NCI-H1092 treated with DMSO at 0.1 percent for 48 hours (cell line): ENCODE measurements around the gene BPIFB2.
"Not testable (repeated sequence)": the region's sequence is repeated elsewhere in the genome, so short reads cannot be mapped to it uniquely, and the experiment has no call there.

Experiments
- DNase-seq: peaks from one replicate; lab custom pipeline; 2025; lab: John Stamatoyannopoulos, UW

BPIFB2 gene

DNA sequence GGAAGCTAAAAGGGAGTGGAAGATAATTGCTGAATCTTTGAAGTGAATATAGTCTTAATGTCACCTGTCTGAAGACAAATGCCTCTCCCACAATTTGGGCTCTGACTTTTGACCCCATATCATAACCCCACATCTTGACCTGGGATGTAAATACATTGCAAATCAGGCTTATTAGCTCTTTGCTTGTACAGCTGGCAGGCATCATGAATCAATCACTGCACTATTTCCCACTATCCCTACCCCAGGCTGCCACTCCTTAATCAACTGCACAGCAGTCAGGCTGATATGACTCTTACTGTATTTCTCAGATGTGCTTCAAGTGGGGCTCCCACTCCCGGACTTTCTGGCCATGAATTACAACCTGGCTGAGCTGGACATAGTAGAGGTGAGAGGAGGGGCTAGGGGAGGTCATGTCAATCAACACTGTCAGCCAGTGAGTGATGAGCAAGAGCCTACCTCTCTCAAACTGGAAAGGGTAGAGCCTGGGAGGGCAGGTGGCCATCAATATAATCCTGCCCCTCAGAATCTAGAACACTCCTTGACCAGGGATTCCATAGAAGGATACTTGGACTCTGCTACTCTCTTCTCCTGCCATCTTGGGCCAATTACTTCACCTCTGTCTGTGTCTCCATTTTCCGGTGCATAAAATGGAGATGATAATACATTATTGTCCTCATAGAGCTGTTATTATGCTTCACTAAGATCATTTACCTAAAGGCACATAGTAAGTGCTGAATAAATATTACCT lies 35.7 kb downstream of the BPIFB2 start:
- no peak for DNase-seq

DNA sequence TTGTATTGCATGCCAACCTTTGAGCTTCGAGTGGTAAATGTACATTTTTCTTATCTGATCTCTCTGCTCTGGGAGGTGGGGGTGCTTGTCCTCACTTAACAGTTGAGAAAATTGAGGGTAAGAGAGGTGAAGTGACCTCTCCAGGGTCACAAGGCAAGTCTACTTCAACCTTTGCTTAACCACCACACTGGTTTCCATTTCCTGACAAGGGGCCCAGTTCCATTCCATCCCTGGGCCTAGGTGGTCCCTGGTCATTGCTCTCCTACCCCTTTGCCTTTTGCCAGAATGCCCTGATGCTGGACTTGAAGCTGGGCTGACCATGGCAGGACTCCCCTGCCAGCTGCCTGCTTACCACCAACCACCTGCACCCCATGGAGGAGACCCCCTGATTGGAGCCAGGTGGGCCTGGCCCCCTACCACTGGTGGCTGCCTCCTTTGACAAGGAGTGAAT lies 36.3 kb downstream of the BPIFB2 start:
- no peak for DNase-seq

DNA sequence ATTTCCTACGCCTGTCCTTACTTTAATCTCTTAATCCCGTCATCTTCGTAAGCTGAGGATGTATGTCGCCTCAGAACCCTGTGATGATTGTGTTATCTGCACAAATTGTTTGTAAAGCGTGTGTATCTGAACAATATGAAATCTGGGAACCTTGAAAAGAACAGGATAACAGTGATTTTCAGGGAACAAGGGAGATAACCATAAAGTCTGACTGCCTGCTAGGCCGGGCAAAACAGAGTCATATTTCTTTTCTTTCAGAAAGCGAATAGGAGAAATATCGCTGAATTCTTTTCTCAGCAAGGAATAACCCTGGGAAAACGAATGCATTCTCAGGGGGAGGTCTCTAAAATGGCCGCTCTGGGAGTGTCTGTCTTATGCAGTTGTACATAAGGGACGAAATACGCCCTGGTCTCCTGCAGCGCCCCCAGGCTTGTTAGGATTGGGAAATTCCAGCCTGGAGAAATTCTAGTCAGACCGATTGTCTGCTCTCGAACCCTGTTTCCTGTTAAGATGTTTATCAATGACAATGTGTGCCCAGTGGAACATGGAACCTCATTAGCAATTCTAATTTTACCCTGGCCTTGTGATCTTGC lies 37.7 kb downstream of the BPIFB2 start:
- not testable (repeated sequence) for DNase-seq

DNA sequence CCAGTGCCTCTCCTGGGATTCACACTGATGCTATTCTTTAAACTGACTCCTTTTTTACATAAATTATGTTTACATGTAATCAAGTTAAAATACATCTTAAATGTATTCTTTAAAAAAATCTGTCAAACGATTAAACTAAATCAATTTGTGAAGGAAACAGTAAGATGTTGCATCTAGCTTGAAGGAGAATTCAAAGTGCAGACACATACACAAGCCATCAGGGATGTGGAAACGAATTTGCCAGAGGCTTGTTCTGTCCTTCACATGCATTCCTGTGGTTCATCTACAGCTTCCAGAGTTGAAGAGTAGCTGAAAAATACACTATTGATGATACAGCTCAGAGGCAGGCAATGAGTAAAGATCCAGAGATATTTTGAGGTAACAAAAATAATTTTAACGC lies 38.9 kb downstream of the BPIFB2 start:
- no peak for DNase-seq

DNA sequence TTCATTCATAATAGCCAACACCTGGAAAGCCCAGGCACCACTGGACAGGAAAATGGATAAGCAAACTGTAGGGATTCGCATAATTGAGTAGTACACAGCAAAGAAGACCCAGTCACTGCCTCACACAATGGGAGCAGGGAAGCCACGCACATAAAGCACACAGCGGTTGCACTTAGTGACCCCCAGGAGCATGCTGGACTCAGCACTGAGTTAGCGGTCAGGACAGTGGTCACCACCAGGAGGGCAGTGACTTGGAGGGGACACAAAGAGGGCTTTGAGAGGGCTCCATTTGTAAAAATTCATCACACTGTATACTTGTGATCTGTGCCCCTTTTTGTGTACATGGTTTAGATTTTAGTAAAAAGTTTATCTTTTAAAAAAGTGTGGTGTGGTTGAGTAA lies 43.8 kb downstream of the BPIFB2 start:
- DNase-seq = no peak

DNA sequence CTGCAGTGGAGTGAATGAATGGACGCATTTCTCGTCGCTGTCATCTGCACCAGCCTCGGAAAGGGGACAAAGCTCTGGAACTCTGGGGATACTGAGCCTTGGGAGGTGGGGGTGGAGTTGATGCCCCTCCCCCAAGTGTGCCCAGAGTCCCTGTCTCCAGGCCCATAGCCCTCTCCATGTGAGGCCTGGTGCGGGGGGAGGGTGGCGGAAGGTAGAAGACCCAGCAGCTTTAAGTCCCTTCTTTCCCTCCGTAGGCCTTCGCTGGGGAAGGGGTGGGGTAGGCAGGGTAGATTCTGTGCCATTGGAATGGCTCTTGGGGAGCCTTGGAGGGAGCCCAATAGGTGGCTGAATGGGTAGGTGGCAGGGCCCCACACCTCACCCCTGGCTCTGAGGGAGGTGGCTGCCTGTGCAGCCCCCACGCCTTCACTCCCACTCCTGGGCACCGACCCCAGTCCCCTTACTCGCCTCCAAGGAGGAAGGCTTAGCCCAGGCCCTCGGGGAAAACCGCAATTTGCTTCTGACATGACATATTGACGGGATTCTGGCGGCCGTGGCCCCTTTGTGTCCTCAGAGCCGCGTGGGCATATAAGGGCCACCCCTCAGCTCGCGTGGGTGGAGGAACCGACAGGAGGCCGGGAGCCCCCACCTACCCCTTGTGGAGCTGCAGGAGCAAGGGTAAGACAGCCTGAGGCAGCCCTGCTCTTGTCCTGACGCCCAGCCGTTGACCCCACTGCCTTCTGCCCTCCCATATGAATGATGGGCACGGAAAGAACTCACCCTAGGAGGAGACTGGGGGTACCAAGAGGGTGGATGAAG lies 46.0 kb downstream of the BPIFB2 start, which contains the start of gene BPIFB3:
BPIFB3 (plus strand) TSS at position 613 of the 816 bp plus-strand sequence. CDS start 1,533 bp downstream, outside the sequence.
- no peak for DNase-seq

DNA sequence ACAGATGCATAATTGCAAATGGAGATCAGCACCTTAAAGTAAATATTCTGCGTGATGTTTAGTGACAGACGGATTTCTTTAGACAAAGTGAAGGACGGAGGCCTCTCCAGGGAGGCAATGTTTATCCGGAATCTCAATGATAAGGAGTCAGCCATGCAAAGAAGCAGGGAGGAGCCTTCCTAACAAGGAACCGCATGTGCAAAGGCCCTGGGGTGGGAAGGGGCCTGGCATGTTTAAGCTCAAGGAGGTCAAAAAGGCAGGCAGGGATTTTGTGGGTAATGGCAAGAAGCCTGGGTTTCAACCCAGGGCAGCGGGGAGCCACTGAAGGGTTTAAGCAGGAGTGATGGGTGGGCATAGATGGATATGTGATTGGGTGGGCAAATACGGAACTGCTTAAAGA lies 46.9 kb downstream of the BPIFB2 start:
- DNase-seq = no peak

DNA sequence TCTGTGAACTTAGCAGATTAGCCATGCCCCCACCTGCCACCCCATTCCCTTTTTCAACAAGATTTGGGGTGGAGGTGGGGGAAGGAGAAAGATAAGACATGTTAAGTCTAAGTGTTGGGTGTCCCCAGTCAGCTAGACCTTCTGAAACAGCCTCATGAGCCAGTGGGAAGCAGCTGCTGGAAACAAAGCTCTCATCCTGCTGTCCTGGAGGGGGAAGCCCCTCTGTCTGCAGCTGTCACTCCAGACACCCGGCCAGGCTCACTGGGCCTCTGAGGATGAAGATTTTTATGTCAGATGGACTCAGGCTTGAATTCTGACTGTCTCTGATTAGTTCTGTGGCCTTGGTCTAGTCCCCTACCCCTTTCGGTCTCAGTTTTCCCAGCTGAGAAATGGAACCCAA lies 47.3 kb downstream of the BPIFB2 start:
- DNase-seq = no peak

DNA sequence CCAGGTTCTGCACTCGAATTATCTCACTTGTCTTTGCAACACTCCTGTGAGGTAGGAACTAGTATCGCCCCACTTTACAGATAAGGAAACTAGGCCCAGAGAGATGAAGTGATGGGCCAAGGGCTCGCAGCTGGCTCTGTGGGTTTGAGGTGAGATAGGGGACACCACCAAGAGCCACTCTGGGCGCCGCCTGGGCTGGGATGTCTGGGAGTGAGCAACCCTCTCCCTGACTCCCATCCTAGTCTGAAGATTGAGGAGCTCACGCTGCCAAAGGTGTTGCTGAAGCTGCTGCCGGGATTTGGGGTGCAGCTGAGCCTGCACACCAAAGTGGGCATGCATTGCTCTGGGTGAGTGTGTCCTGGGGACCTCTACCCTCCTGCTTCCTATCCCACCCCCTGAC lies 51.6 kb downstream of the BPIFB2 start:
- DNase-seq = no peak

DNA sequence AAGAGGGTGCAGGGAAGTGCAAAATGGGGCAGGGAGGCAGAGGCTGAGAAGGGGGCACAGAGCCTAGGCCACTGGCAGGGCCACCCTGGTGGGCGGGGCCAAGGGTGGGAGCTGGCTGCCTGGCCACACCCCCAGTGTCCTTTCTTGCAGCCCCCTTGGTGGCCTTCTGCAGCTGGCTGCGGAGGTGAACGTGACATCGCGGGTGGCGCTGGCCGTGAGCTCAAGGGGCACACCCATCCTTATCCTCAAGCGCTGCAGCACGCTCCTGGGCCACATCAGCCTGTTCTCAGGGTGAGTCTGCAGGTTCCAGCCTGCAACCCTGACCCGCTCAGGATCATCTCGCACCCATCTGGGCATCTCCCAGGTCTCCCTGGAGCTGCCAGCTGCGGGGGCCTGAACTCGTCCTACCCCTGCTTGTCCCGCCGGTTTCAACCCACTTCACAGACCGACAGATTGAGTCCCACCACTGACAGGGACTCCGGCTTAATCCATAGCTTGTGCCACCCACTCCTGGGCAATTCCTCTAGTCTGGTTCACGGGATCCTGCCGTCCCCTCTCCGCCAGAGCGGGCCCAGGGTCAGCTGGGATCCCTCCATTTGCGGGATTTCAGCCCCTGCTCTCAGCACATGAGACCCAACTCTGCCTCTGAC lies 52.4 kb downstream of the BPIFB2 start:
- DNase-seq = no peak

DNA sequence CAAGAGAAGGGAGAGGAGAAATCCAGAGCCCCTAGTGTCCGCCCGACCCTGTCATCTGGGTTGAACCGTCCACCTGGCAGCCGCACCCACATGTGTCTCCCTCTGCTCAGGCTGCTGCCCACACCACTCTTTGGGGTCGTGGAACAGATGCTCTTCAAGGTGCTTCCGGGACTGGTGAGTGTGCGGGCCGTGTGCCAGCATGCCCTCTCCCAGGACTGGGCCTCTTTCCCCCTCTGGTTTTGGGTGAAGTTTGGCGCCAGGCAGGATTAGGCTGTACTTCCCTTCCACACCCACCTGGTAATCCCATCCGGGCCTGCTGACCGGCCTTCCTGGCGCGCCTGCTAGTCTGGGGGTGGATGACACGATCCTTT lies 54.1 kb downstream of the BPIFB2 start:
- no peak for DNase-seq

DNA sequence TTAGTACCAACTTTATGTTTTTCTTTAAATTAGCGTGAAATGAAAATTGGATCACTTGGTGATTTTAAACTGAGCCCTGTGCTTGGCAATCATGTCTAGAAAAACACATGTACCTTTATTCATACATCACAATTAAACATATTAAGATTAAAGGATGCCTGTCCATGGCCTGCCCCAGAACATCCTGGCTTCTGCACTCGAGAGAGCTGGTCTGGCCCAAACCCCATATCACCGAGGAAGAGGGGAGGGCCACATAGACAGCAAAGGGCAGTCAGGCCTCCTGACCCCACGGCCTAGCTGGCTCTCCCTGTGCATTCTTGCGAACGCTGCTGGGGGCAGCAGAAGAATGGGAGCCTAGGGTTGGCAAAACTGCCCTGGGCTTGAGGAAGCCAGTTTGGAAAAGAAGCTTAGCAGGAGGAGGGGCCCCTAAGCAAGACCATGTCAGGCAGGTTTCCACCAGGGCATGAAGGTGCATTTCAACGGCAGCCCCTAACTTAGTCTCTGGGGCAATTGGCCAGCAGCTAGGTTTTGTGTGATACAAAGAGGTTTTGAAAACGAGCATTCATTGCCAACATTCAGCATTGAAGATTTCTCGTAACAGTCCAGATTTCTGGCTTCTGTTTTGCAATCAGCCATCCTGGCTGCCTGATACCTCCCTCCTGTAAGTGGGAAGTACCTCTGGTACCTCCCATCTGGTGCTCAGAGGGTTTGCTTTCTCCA lies 54.8 kb downstream of the BPIFB2 start:
- DNase-seq = no peak

DNA sequence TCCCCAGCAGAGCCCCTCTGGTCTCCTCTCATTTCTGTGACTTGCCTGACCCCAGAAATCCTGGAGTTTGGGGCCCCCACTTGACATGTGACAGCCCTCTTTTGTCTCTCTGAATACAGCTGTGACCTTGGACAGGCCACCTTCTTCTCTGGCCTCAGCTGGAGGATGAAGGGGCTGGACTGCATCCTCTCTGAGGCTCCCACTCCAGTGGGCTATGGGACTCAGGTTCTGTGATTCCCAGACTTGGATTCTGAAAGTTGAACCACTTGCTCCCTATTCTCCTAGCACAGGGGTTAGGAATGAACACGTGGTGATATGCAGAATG lies 55.3 kb downstream of the BPIFB2 start:
- no peak for DNase-seq

DNA sequence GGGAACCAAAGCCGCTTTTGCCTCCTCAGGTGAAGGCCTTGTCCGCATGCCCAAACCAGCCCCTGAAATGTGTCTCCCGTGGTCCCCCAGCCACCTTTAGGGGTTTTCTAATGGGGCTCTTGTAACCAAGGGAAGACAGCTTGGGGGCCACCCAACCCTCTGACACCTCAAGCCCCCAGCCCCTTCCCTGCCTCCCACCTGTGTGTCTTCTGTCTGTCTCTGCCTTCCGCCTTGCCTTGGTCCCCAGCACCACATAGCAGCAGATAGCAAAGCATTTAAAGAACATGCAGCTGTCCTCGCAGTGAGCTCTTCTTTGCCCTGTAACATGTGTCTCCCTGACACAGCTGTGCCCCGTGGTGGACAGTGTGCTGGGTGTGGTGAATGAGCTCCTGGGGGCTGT lies 55.8 kb downstream of the BPIFB2 start:
- DNase-seq = no peak

DNA sequence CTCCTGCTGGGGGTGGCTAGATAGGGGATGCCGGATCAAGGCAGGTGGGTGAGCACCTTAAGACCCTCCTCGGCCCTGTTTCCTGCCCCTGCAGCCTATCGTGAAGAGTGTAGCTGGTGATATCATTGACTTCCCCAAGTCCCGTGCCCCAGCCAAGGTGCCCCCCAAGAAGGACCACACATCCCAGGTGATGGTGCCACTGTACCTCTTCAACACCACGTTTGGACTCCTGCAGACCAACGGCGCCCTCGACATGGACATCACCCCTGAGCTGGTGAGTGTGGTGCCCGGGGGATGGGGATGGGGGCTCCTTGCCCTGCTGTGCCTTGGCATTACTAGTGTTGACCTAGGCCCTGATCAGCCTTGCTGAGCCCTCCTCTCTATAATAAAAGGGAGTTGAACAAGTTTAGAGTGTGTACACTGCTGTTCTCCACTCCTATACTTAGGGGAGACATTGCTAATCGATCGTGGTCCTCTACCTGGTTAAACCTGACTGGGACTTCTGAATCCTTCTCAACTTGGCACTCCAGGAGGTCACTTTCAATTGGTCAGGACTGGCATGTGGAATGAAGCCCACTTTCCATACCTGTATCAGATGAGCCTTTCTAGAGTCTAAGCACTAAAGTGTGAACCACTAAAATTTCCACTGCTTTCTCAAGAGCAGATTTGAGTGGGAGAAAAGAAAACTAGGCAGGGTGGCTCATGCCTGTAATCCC lies 57.2 kb downstream of the BPIFB2 start:
- no peak for DNase-seq

DNA sequence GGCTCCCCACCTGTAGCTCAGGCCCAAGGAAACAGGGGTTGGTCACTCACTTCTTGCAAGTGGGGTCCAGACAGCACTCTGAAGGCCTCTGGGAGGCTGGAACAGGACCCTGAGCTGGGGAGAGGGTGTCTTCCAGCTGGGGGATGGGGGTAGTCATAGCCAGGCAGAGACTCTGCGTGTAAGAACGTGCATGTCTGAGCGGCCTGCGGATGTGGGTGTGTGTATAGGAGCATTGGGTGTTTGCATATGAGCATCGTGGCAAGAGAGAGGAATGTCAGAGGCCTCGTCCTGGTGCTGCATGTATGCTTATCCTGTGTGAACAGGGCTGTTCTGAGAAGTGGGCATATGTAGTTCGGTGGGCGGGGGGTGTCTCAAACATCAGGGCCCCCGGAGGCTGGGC lies 58.3 kb downstream of the BPIFB2 start:
- DNase-seq = no peak

DNA sequence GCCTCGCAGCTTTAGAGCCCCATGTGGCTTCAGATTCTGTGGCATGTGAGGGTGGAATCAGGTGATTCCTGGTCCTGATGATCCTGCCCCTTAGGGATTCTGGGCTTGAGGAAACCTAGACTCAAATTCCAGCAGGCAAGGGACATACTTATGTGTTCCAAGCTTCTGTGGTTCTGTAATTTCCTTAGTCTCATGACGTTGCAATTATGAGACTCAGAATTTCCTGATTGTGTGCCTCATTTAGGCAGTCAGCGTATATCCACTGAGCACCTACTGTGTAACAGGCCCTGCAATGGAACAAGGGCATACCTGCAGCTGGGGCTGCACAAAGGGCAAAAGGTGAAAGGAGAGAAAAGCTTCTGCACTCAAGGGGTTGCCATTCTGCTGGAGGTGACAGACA lies 60.3 kb downstream of the BPIFB2 start:
- DNase-seq = no peak

DNA sequence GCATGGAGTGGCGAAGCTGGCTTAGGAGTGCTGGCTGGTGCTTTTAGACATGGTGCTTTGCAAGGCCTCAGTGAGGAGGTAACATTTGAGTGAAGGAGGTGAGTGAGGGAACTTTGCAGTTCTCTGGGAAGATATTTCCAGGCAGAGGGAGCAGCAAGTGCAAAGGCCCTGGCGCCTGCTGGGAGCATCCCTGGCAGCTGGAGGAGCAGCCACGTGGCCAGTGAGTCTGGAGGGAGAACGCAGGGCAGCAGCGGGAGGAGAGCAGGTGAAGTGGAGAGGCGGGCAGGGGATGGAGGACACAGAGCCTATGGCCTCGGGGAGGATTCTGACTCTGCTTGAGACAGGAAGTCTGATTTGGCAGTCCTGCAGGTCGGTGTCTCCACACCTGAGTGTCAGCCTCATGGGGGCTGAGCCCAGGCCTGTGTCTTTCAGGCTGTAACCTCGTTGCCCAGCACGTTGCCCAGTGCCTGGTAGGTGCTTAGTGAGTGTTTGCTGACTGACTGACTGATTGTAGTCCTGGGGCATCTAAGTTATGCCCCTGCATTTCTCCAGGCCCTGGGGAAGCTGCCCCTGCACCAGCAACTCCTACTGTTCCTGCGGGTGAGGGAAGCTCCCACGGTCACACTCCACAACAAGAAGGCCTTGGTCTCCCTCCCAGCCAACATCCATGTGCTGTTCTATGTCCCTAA lies 60.9 kb downstream of the BPIFB2 start:
- DNase-seq = no peak

DNA sequence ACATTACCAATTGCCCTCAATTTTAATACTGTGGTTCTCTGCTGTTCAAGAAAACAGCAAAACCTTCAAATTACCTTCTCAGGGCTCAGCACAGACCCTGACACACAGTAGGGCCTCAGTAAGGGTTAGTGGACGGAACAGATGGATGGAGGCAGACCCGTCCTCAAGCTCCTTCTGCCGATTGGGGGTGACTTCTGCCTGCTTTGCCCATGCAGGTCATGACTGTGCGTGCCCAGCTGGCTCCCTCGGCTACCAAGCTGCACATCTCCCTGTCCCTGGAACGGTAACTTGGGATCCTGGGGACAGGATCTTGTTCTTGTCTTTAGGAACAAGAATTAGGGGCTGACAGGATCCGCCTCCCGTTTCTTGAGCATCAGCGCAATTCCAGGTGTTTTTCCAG lies 62.2 kb downstream of the BPIFB2 start:
- no peak for DNase-seq
